ENCODE data around the gene CDK19. TPM values are rescaled to one million over a fixed set of nuclear protein-coding genes. Genes with fewer than 3 reads are reported as not detected.
"Not testable (repeated sequence)": the region's sequence is repeated elsewhere in the genome, so short reads cannot be mapped to it uniquely, and the experiment has no call there.

The CDK19 gene
- total RNA-seq, 2 donors from 2014 or later = 16.8 to 20.8 TPM

- no peak overlapping the region for H3K9ac ChIP-seq (ENCODE audit: extremely low read depth, low read length, poor library complexity, severe bottlenecking)
- peaks cover 12% of the 10 kb centered on the region for H3K36me3 Mint-ChIP-seq (ENCODE audit: low read depth)
Measured at GRCh38 chr6:110609101-110609500, 206.2 kb downstream of the CDK19 start.

GRCh38 chr6:110608151-110608550 lies 207.1 kb downstream of the CDK19 start:
- no peaks in the 10 kb centered on the region for H3K9me3 ChIP-seq (ENCODE audit: control insufficient read depth, low read length)
- H3K36me3 Mint-ChIP-seq (ENCODE audit: low read depth) = peaks cover 12% of the 10 kb centered on the region
- H3K4me3 ChIP-seq (ENCODE audit: low read length) = no peak overlapping the region
- H3K9ac ChIP-seq (ENCODE audit: extremely low read depth, low read length, poor library complexity, severe bottlenecking) = no peak overlapping the region
- H3K27ac Mint-ChIP-seq = no peak overlapping the region
- 97% methylated on average over 2 of the region's 2 CpGs; no CpG with 5 or more reads in 1 of the 2 experiments for WGBS, 2 experiments (ENCODE audit: insufficient coverage in 1 of 2, insufficient read length in 1 of 2)
- H3K9me3 Mint-ChIP-seq = no peaks in the 10 kb centered on the region
- no peaks in the 10 kb centered on the region for H3K27me3 ChIP-seq (ENCODE audit: control insufficient read depth, insufficient read depth, low read length, poor library complexity, severe bottlenecking)
- peaks cover 24% of the 10 kb centered on the region for H3K4me1 Mint-ChIP-seq
- H3K4me1 ChIP-seq (ENCODE audit: control insufficient read depth, insufficient read depth, low read length) = peaks cover 15% of the 10 kb centered on the region
- no peak for DNase-seq
- H3K36me3 ChIP-seq (ENCODE audit: control insufficient read depth, insufficient read depth, low read length) = peaks cover 8% of the 10 kb centered on the region
- H3K27ac ChIP-seq (ENCODE audit: low read depth, low read length) = no peak overlapping the region
- no peak overlapping the region for H3K4me3 Mint-ChIP-seq
- no peak for TF ChIP-seq CTCF (conservative IDR thresholded peaks at IDR 0.05)
- no peaks in the 10 kb centered on the region for H3K27me3 Mint-ChIP-seq (ENCODE audit: insufficient read depth)

More at GRCh38 chr6:110609101-110609500, 206.2 kb downstream of the CDK19 start:
- TF ChIP-seq CTCF (conservative IDR thresholded peaks at IDR 0.05) = no peak
- no peak overlapping the region for H3K4me3 ChIP-seq (ENCODE audit: low read length)
- DNase-seq = no peak
- H3K27me3 ChIP-seq (ENCODE audit: control insufficient read depth, insufficient read depth, low read length, poor library complexity, severe bottlenecking) = no peaks in the 10 kb centered on the region
- peaks cover 21% of the 10 kb centered on the region for H3K4me1 ChIP-seq (ENCODE audit: control insufficient read depth, insufficient read depth, low read length)
- Mint-ChIP-seq H3K4me1 (peaks cover 33% of the 10 kb centered on the region), H3K27me3 (ENCODE audit: insufficient read depth) (no peaks in the 10 kb centered on the region), H3K9me3 (no peaks in the 10 kb centered on the region), H3K4me3 (no peak overlapping the region), H3K27ac (no peak overlapping the region)
- H3K36me3 ChIP-seq (ENCODE audit: control insufficient read depth, insufficient read depth, low read length) = peaks cover 8% of the 10 kb centered on the region
- H3K9me3 ChIP-seq (ENCODE audit: control insufficient read depth, low read length) = no peaks in the 10 kb centered on the region
- H3K27ac ChIP-seq (ENCODE audit: low read depth, low read length) = no peak overlapping the region
- WGBS, 2 experiments (ENCODE audit: insufficient coverage in 1 of 2, insufficient read length in 1 of 2) = 47% methylated on average over 2 of the region's 2 CpGs; no CpG with 5 or more reads in 1 of the 2 experiments

GRCh38 chr6:110606151-110606550 lies 209.1 kb downstream of the CDK19 start:
- no peaks in the 10 kb centered on the region for H3K9me3 ChIP-seq (ENCODE audit: control insufficient read depth, low read length)
- H3K27ac Mint-ChIP-seq = no peak overlapping the region
- peaks cover 12% of the 10 kb centered on the region for H3K36me3 Mint-ChIP-seq (ENCODE audit: low read depth)
- peaks cover 8% of the 10 kb centered on the region for H3K36me3 ChIP-seq (ENCODE audit: control insufficient read depth, insufficient read depth, low read length)
- H3K27me3 ChIP-seq (ENCODE audit: control insufficient read depth, insufficient read depth, low read length, poor library complexity, severe bottlenecking) = no peaks in the 10 kb centered on the region
- H3K9me3 Mint-ChIP-seq = no peaks in the 10 kb centered on the region
- H3K9ac ChIP-seq (ENCODE audit: extremely low read depth, low read length, poor library complexity, severe bottlenecking) = no peak overlapping the region
- 78 to 85% methylated on average over 4 of the region's 4 CpGs for WGBS, 2 experiments (ENCODE audit: insufficient coverage in 1 of 2, insufficient read length in 1 of 2)
- TF ChIP-seq CTCF (conservative IDR thresholded peaks at IDR 0.05) = no peak
- H3K4me3 Mint-ChIP-seq = no peak overlapping the region
- peaks cover 6% of the 10 kb centered on the region for H3K4me1 Mint-ChIP-seq
- no peak overlapping the region for H3K4me3 ChIP-seq (ENCODE audit: low read length)
- no peak overlapping the region for H3K27ac ChIP-seq (ENCODE audit: low read depth, low read length)
- peaks cover 1% of the 10 kb centered on the region for H3K4me1 ChIP-seq (ENCODE audit: control insufficient read depth, insufficient read depth, low read length)
- DNase-seq = no peak
- H3K27me3 Mint-ChIP-seq (ENCODE audit: insufficient read depth) = no peaks in the 10 kb centered on the region

GRCh38 chr6:110600640-110601039 lies 214.6 kb downstream of the CDK19 start:
- H3K4me3 ChIP-seq (ENCODE audit: low read length); H3K9me3 ChIP-seq (ENCODE audit: control insufficient read depth, low read length); H3K36me3 ChIP-seq (ENCODE audit: control insufficient read depth, insufficient read depth, low read length); DNase-seq; H3K27ac Mint-ChIP-seq; H3K27ac ChIP-seq (ENCODE audit: low read depth, low read length); H3K36me3 Mint-ChIP-seq (ENCODE audit: low read depth); H3K4me3 Mint-ChIP-seq; H3K27me3 ChIP-seq (ENCODE audit: control insufficient read depth, insufficient read depth, low read length, poor library complexity, severe bottlenecking); H3K9ac ChIP-seq (ENCODE audit: extremely low read depth, low read length, poor library complexity, severe bottlenecking); H3K27me3 Mint-ChIP-seq (ENCODE audit: insufficient read depth); H3K4me1 ChIP-seq (ENCODE audit: control insufficient read depth, insufficient read depth, low read length); H3K4me1 Mint-ChIP-seq; H3K9me3 Mint-ChIP-seq: not testable (repeated sequence)
- 100% methylated on average over 1 of the region's 3 CpGs; no CpG with 5 or more reads in 1 of the 2 experiments for WGBS, 2 experiments (ENCODE audit: insufficient coverage in 1 of 2, insufficient read length in 1 of 2)
